GM23248 (cell line): ENCODE data around the gene PATJ. TPM values are rescaled to one million over a fixed set of nuclear protein-coding genes. Genes with fewer than 3 reads are reported as not detected.

Source experiments
- DNase-seq: peaks from one replicate; pipeline ENCODE4 v3.0.0-alpha.2; 2015
- H2AFZ ChIP-seq: fragments of 200-600 bp; sonication (generic); 2 replicates; pipeline ENCODE4 v1.6.1; 2016; ENCODE audit warnings: antibody characterized with exemption
- H3F3A ChIP-seq: fragments of 200-600 bp; sonication (generic); 2 replicates; pipeline ENCODE4 v1.6.1; 2016; ENCODE audit warnings: mild to moderate bottlenecking, antibody characterized with exemption, mixed run types; ENCODE audit not compliant: insufficient read depth
- H3K27ac ChIP-seq: fragments of 200-600 bp; sonication (generic); 2 replicates; pipeline ENCODE4 v1.5.1; 2016; ENCODE audit warnings: mild to moderate bottlenecking
- H3K27me3 ChIP-seq: fragments of 200-600 bp; sonication (generic); replicated peaks from 2 replicates; pipeline ENCODE4 v1.6.1; 2016; ENCODE audit warnings: mild to moderate bottlenecking; ENCODE audit not compliant: insufficient read depth
- H3K36me3 ChIP-seq: fragments of 200-600 bp; sonication (generic); 2 replicates; pipeline ENCODE4 v1.6.1; 2016; ENCODE audit warnings: low read depth, mild to moderate bottlenecking
- H3K4me1 ChIP-seq: fragments of 200-600 bp; sonication (generic); 2 replicates; pipeline ENCODE4 v1.6.1; 2016; ENCODE audit warnings: mild to moderate bottlenecking; ENCODE audit not compliant: insufficient read depth
- H3K4me2 ChIP-seq: fragments of 200-600 bp; sonication (generic); one replicate; pipeline ENCODE4 v1.6.1; 2016; ENCODE audit warnings: mild to moderate bottlenecking; ENCODE audit not compliant: unreplicated experiment
- H3K4me3 ChIP-seq: fragments of 200-600 bp; sonication (generic); 2 replicates; pipeline ENCODE4 v1.5.1; 2016; ENCODE audit warnings: mild to moderate bottlenecking
- H3K79me2 ChIP-seq: fragments of 200-600 bp; sonication (generic); 2 replicates; pipeline ENCODE4 v1.6.1; 2016; ENCODE audit warnings: mild to moderate bottlenecking; ENCODE audit not compliant: insufficient read depth
- H3K9ac ChIP-seq: fragments of 200-600 bp; sonication (generic); 2 replicates; pipeline ENCODE4 v1.6.1; 2016; ENCODE audit warnings: mild to moderate bottlenecking
- H3K9me2 ChIP-seq: fragments of 200-600 bp; sonication (generic); 2 replicates; pipeline ENCODE4 v1.6.1; 2016; ENCODE audit warnings: mixed run types, mild to moderate bottlenecking, moderate library complexity; ENCODE audit not compliant: insufficient read depth
- H3K9me3 ChIP-seq: fragments of 200-600 bp; sonication (generic); one replicate; pipeline ENCODE4 v1.6.1; 2017; ENCODE audit warnings: low read depth
- H4K20me1 ChIP-seq: fragments of 200-600 bp; sonication (generic); 2 replicates; pipeline ENCODE4 v1.6.0; 2016; ENCODE audit not compliant: insufficient read depth
- EZH2 ChIP-seq: fragments of 200-600 bp; sonication (generic); IDR thresholded peaks from 2 replicates; pipeline ENCODE4 v1.6.1; 2018; ENCODE audit warnings: antibody characterized with exemption, mild to moderate bottlenecking; ENCODE audit not compliant: insufficient read depth, poor library complexity, severe bottlenecking
- EZH2phosphoT487 ChIP-seq: fragments of 200-600 bp; sonication (generic); IDR thresholded peaks from 2 replicates; pipeline ENCODE4 v1.6.1; 2018; ENCODE audit warnings: antibody characterized with exemption, moderate library complexity, mild to moderate bottlenecking, low read depth; ENCODE audit not compliant: insufficient read depth
- WGBS, 2 experiments: methylation state at CpG; one replicate each; pipeline ENCODE4 v1.1.6; 2015 to 2017; ENCODE audit warnings: low lambda C conversion rate in 2 of 2, low coverage in 1 of 2; ENCODE audit errors: missing lambda C conversion rate in 2 of 2; 5-methylcytosine and 5-hydroxymethylcytosine counted together
- in situ Hi-C: fragments of 300-500 bp; cut with MboI; formaldehyde crosslinking; loops from 2 replicates; pipeline ENCODE4 v1.15.0; 2020
- polyA plus RNA-seq: library from polyadenylated mRNA; unstranded; fragments of >200 nt; fragmentation: Nextera tagmentation; extraction: Ambion mirVana; gene quantifications from 2 replicates; pipeline ENCODE4 v1.2.1, GENCODE V29; 2016
- total RNA-seq: library from RNA; depleted of rRNA; stranded (reverse); fragments of >200 nt; shearing (Covaris generic); gene quantifications from 2 replicates; pipeline ENCODE4 v1.2.3, GENCODE V29; 2014

The PATJ gene
- total and polyA plus RNA-seq, 2 experiments from 2014 or later, result 5.3 to 6.1 TPM

DNA sequence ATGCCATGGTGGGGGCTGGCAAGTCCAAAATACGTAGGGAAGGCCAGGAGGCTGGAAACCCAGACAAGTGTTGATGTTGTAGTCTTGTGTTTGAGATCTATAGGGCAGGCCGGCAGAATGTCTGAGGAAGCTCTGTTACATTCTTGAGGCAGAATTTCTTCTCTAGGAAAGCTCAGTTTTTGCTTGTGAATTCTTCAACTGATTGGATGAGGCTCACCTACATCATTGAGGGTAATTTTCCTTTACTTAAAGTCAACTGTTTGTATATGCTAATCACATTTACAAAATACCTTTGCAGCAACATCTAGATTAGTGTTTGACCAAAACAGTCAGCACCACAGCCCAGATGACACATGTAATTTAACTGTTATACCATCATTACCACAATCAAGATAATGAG is 37.0 kb downstream of the PATJ start:
- Histone ChIP-seq H3K9me2 (no peaks in the 10 kb centered on the region), H3F3A (no peaks in the 10 kb centered on the region), H2AFZ (no peak overlapping the region), H3K9ac (no peak overlapping the region), H3K9me3 (no peaks in the 10 kb centered on the region), H3K4me2 (no peak overlapping the region), H3K36me3 (no peaks in the 10 kb centered on the region), H3K4me1 (no peaks in the 10 kb centered on the region), H3K27me3 (no peaks in the 10 kb centered on the region), H4K20me1 (no peaks in the 10 kb centered on the region), H3K4me3 (no peak overlapping the region), H3K79me2 (no peaks in the 10 kb centered on the region), H3K27ac (no peak overlapping the region)
- WGBS, 2 experiments, result 92 to 95% methylated on average over 2 of the region's 2 CpGs
- in situ Hi-C loops, result no loop called here
- DNase-seq, result no peak
- no peak for TF ChIP-seq EZH2phosphoT487
- no peak for TF ChIP-seq EZH2

DNA sequence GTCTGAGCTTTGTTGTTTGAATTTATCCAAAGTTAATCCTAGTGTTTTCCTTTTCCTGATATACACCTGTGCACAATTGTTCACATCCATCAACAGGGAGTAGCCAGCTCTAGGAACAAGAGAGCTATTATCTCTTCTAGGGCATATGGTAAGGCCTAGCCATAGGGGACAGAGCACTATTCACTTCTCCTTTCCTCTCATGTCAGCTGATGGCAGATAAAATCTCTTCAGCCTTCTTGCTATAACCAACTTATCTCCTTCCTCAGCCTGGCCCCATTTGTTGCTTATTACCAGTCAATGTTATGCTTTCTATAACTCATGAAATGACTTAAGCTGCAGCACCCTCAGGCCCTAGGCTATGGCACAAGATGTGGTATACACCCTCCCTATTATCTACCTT is 38.9 kb downstream of the PATJ start:
- no peak for DNase-seq
- Histone ChIP-seq H2AFZ (no peak overlapping the region), H3K27ac (no peak overlapping the region), H3K9ac (no peak overlapping the region), H3K36me3 (no peaks in the 10 kb centered on the region), H3K9me2 (no peaks in the 10 kb centered on the region), H3K4me3 (no peak overlapping the region), H3K27me3 (no peaks in the 10 kb centered on the region), H3K4me2 (no peak overlapping the region), H3F3A (no peaks in the 10 kb centered on the region), H3K79me2 (no peaks in the 10 kb centered on the region), H3K9me3 (no peaks in the 10 kb centered on the region), H4K20me1 (no peaks in the 10 kb centered on the region), H3K4me1 (no peaks in the 10 kb centered on the region)
- TF ChIP-seq EZH2, result no peak
- no peak for TF ChIP-seq EZH2phosphoT487
- in situ Hi-C loops, result no loop called here

DNA sequence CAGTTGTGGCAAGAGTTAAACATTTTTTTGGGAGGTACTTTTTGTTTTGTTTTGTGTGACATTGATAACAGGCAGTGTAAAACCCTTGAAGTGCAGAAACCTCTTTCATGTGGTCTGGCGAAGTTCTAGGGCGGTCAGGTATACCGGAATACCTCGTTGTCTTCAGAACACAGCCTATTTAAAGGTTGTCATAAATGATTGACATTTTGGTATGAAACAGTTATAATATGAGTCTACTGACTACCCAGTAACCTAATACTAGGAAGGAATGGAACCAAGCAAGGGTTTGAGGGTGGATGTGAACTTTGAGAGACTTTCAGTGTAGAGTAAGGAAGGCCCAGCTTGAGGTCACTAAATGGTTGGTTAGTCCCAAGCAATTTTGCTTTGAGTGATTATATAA is 40.5 kb downstream of the PATJ start:
- Histone ChIP-seq H3K9me2 (no peaks in the 10 kb centered on the region), H3K9me3 (no peaks in the 10 kb centered on the region), H3K4me3 (no peak overlapping the region), H3F3A (no peaks in the 10 kb centered on the region), H3K4me2 (no peak overlapping the region), H3K36me3 (no peaks in the 10 kb centered on the region), H2AFZ (no peak overlapping the region), H4K20me1 (no peaks in the 10 kb centered on the region), H3K79me2 (no peaks in the 10 kb centered on the region), H3K27ac (no peak overlapping the region), H3K27me3 (no peaks in the 10 kb centered on the region), H3K4me1 (no peaks in the 10 kb centered on the region), H3K9ac (no peak overlapping the region)
- in situ Hi-C loops, result no loop called here
- TF ChIP-seq EZH2phosphoT487, result no peak
- TF ChIP-seq EZH2, result no peak
- WGBS, 2 experiments, result 94 to 95% methylated on average over 4 of the region's 4 CpGs
- no peak for DNase-seq

DNA sequence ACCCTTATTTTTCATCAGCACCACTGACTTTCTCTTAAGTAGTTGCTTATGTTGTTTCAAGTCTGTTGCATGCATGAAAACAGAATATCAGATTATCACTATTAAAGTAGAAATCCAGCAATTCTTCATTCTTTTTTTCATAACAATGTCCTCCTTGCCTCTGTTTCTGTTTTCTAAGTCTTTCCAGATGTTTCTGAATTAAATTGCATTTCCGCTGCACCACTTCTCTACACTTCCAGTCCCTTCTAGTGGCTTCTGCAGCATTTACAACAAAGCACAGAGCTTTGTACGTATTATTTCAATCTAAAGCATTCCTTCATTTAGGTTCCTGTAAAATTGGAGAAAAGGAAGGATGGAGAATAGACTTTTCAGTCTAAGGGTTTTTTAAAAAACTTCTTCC is 42.4 kb downstream of the PATJ start:
- no peaks in the 10 kb centered on the region for H3K79me2 ChIP-seq
- WGBS, 2 experiments, result 93 to 97% methylated on average over 2 of the region's 2 CpGs
- H3K9ac ChIP-seq, result no peak overlapping the region
- no peaks in the 10 kb centered on the region for H4K20me1 ChIP-seq
- H3K9me2 ChIP-seq, result no peaks in the 10 kb centered on the region
- DNase-seq, result no peak
- no peaks in the 10 kb centered on the region for H3F3A ChIP-seq
- TF ChIP-seq EZH2, result no peak
- no peak for TF ChIP-seq EZH2phosphoT487
- H3K36me3 ChIP-seq, result no peaks in the 10 kb centered on the region
- in situ Hi-C loops, result no loop called here
- no peak overlapping the region for H3K27ac ChIP-seq
- no peaks in the 10 kb centered on the region for H3K4me1 ChIP-seq
- no peak overlapping the region for H3K4me3 ChIP-seq
- H2AFZ ChIP-seq, result no peak overlapping the region
- H3K27me3 ChIP-seq, result no peaks in the 10 kb centered on the region
- H3K9me3 ChIP-seq, result no peaks in the 10 kb centered on the region
- no peak overlapping the region for H3K4me2 ChIP-seq

DNA sequence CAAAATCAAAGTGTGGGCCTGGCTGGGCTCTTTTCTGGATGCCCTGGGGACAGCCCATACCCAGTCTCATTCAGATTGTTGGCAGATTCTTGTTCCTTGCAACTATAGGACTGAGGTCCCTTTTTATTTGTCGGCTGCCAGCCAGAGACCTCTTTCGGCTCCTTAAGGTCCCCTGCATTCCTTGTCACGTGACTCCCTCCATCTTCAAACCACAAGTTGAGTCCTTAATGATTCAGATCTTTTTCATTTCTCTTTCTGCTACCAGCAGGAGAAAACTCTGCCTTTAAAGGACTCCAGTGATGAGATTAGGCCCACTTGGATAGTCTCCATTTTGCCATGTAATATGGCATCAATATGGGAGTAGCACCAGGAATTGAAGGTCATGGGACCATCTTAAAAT is 48.6 kb downstream of the PATJ start:
- no peak overlapping the region for H2AFZ ChIP-seq
- TF ChIP-seq EZH2phosphoT487 (no peak), EZH2 (no peak)
- no peak for DNase-seq
- no peaks in the 10 kb centered on the region for H3K36me3 ChIP-seq
- no peaks in the 10 kb centered on the region for H4K20me1 ChIP-seq
- no peak overlapping the region for H3K4me3 ChIP-seq
- in situ Hi-C loops, result no loop called here
- no peaks in the 10 kb centered on the region for H3K27me3 ChIP-seq
- H3K9me2 ChIP-seq, result no peaks in the 10 kb centered on the region
- 85 to 93% methylated on average over 3 of the region's 3 CpGs for WGBS, 2 experiments
- no peaks in the 10 kb centered on the region for H3F3A ChIP-seq
- H3K79me2 ChIP-seq, result no peaks in the 10 kb centered on the region
- no peak overlapping the region for H3K27ac ChIP-seq
- no peaks in the 10 kb centered on the region for H3K4me1 ChIP-seq
- no peak overlapping the region for H3K4me2 ChIP-seq
- H3K9ac ChIP-seq, result no peak overlapping the region
- H3K9me3 ChIP-seq, result no peaks in the 10 kb centered on the region
